NCI-H2171 treated with DMSO at 0.1 percent for 48 hours (cell line): ENCODE measurements around the gene TARBP2.

ENCODE experiments used
- DNase-seq: peaks from one replicate; lab custom pipeline; 2025; lab: John Stamatoyannopoulos, UW

The TARBP2 gene

DNA sequence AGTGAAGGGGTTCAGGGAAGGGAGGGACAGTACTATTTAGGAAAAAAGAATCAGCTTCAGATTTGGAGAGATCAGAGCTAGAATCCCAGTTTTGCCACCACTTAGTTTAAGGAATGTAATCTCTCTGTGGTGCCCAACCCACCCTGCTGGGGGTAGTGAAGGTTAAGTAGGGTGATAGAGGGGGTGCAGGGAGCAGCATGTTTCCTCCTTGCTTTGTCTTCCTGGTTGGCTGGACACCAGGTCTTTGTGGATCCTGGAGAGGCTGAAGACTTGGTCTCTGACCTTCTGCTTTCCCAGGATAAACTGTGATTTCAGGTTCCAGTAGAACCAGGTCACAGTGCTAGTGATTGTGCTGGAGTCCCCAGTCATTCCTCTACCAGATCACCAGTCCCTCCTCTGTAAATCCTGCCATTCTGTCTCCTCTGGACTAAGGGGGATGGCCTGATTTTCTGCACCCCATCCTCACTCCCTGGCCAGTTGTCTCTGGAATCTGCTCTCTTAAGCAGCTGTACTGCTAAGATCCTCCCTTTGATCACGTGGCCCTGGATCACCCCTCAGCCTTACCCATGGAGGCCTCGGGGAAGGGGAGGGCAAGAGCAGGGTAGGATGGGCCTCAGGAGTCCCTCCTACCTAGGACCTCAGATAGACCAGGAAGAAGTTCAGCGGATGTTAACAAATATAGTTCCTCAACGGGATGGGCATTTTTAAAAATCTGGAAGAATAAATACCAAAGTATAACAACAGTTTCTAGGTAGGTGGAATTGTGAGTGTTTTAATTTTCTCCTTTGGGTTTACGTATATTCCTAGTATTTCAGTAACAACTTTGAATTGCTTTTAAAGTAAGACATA is 5.0 kb upstream of the TARBP2 start:
- DNase-seq = no peak

DNA sequence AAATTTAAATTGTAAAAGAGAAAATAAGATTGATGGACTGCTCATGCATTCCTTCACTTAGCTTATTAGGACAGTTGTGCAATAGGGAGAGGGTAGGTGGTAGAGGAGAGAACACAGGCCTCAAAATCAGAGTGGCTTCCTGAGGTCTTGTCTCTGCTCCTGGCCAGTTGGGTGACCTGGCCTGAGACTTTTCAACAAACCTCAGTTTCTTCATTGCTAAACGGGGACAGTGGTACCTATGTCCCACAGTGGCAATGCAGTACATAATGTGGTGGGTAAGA is 4.4 kb upstream of the TARBP2 start:
- no peak for DNase-seq

DNA sequence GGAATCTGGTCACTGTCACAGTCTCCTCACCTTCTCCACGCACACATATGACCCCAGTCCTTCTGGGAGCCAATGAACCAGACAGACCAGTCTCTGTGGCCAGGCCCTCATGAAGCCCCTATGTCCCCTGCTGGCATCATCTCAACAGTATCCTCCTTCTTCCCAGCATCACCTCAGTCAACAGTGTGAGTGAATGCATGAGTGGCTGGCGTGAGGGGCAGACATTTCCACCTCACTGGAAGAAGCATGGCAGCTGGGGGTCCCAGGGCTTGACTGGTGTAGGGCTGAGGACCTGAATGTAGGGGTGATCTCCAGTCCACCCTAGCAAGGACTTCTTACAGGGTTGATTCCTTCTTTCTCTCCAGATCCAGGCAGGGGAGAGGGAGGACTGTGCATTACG is 3.6 kb upstream of the TARBP2 start:
- DNase-seq = no peak

GRCh38 chr12:53498235-53498630 is 2.9 kb upstream of the TARBP2 start:
- no peak for DNase-seq

GRCh38 chr12:53499266-53500141 is 1.6 kb upstream of the TARBP2 start, which contains the start of gene MAP3K12:
Gene MAP3K12, minus strand, starts transcription at chr12:53499458. Its CDS starts 12,067 bp downstream, at chr12:53487391.
- DNase-seq = peak; percentile 72

GRCh38 chr12:53500142-53500775 is 824 bp upstream of the TARBP2 start:
- DNase-seq = no peak

DNA sequence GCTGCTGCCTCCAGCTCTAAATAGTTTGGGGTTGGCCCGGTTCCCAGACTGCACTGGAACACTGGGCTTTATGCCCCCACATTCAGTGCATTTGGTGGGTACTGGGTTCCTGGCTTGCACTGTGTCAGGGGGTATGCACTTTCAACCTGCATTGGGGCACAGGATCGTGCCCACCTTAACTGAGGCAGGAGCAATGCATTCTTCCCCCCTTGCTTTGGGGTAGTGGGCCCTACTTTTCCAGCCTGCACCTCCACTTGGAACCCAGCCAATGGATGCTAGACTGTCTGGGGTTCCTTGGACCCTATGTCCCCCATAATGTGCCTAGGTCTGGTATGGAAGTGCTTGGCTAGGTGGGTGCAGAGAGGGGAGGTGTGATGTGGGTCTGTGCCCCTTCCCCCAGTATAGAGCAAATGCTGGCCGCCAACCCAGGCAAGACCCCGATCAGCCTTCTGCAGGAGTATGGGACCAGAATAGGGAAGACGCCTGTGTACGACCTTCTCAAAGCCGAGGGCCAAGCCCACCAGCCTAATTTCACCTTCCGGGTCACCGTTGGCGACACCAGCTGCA is 615 bp downstream of the TARBP2 start:
- no peak for DNase-seq

- DNase-seq = no peak
These were observed 1.2 kb downstream of the TARBP2 start for GRCh38 chr12:53502331-53502730.

- DNase-seq = no peak
These were observed 2.1 kb downstream of the TARBP2 start for GRCh38 chr12:53502983-53503728.

GRCh38 chr12:53504004-53504920 is 3.2 kb downstream of the TARBP2 start:
- no peak for DNase-seq

GRCh38 chr12:53505086-53505485 is 4.0 kb downstream of the TARBP2 start:
- no peak for DNase-seq

DNA sequence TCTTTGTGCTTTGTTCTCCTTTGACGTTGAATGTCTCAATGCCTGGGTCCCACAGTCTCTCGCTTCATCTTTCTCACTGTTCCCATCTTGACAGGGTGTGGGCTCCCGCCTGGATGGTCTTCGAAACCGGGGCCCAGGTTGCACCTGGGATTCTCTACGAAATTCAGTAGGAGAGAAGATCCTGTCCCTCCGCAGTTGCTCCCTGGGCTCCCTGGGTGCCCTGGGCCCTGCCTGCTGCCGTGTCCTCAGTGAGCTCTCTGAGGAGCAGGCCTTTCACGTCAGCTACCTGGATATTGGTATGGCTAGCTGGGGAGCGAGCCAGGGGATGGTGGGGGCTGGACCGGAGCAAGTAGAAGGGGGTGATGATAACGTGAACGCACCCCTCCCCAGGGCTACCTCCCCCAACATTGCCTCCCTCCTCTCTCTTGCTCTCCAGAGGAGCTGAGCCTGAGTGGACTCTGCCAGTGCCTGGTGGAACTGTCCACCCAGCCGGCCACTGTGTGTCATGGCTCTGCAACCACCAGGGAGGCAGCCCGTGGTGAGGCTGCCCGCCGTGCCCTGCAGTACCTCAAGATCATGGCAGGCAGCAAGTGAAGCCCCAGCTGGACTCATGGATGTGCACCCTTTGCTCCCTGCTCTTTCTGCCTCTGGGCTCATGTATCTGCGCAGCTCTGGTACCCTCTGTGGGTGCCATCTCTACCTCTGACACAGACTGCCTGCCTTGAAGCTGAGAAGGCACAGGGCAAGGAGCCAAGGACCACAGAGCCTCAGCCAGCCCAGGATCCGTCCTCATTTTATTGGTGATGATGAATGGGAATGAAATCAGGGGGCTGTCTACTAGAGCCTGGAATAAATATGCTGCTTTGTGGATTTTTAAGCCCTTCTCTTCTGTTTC is 4.7 kb downstream of the TARBP2 start:
- DNase-seq = no peak

GRCh38 chr12:53506450-53506785 is 5.3 kb downstream of the TARBP2 start:
- no peak for DNase-seq

GRCh38 chr12:53506881-53507602 is 6.0 kb downstream of the TARBP2 start, which contains the start of gene NPFF:
Gene NPFF, minus strand, starts transcription at chr12:53507484. Its CDS starts 10 bp downstream, at chr12:53507474.
- DNase-seq = no peak

DNA sequence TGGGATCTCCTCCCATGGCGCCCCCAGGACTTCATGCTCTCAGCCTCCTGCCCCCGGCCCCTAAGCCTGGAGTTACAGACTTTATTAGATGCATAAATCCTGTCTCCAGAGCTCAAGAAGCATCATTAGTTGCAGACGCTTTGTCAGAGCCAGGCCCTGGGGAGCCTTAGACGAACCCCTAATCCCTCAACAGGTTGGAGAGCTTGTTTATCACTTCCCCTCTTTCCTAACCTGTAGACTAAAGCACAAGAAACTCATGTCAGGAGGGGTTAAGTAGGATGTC is 6.5 kb downstream of the TARBP2 start:
- DNase-seq = no peak

DNA sequence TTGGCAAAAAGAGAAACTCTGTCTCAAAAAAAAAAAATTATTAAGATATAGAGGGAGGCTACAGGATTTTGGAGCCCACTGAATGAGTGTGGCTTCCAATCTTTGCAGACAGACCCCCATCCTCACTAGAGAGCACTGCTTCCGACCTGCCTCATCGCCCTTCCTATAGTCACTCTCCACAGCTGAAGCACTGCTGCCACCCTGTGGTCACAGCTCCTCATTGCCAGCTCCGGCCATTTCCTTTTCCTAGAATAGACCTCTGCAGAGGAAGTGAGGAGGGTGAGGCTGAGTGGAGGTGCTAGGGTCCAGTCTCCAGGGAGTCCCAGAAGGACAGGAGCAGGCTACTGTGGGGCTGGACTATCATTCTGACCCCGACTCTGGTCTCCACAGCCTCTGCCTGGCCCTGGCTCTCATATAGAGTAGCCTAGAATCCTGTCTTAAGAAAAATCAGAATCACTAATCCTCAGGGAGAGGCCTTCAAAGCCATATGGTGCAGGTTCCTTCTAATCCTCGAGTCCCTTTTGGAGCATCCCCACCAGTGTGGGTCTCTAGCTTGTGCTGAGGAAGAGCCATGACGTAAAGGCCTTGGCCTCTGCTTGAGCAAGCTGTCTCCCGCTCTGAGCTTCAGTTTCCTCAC is 7.6 kb downstream of the TARBP2 start:
- DNase-seq = peak; percentile 83

GRCh38 chr12:53510181-53510812 is 9.2 kb downstream of the TARBP2 start:
- no peak for DNase-seq
